KMS-11 (cell line): Measurements from ENCODE around the gene COQ9.

Source experiments
- H2AFZ ChIP-seq: fragments of 200-600 bp; sonication (generic); 2 replicates; pipeline ENCODE4 v1.6.1; 2016; ENCODE audit warnings: antibody characterized with exemption, mixed run types, low read depth
- H3K27ac ChIP-seq: fragments of 200-600 bp; sonication (generic); 2 replicates; pipeline ENCODE4 v1.6.1; 2016; ENCODE audit warnings: mild to moderate bottlenecking, mixed run types
- H3K27me3 ChIP-seq: fragments of 200-600 bp; sonication (generic); 2 replicates; pipeline ENCODE4 v1.6.1; 2017; ENCODE audit warnings: mild to moderate bottlenecking, low read depth, mixed run types, moderate library complexity; ENCODE audit not compliant: insufficient read depth
- H3K36me3 ChIP-seq: fragments of 200-600 bp; sonication (generic); 2 replicates; pipeline ENCODE4 v1.6.1; 2017; ENCODE audit warnings: mild to moderate bottlenecking, mixed run types; ENCODE audit not compliant: insufficient read depth
- H3K4me1 ChIP-seq: fragments of 200-600 bp; sonication (generic); 2 replicates; pipeline ENCODE4 v1.6.1; 2016; ENCODE audit warnings: mild to moderate bottlenecking, low read depth, mixed run types; ENCODE audit not compliant: poor library complexity, severe bottlenecking
- H3K4me2 ChIP-seq: fragments of 200-600 bp; sonication (generic); 2 replicates; pipeline ENCODE4 v1.7.0; 2016; ENCODE audit warnings: mild to moderate bottlenecking, mixed run types
- H3K4me3 ChIP-seq: fragments of 200-600 bp; sonication (generic); IDR thresholded peaks from 2 replicates; pipeline ENCODE4 v1.6.1; 2017; ENCODE audit warnings: low read depth, low read length, mixed read lengths; ENCODE audit not compliant: insufficient read depth
- H3K79me2 ChIP-seq: fragments of 200-600 bp; sonication (generic); 2 replicates; pipeline ENCODE4 v1.6.1; 2016; ENCODE audit warnings: low read depth, mixed run types; ENCODE audit not compliant: insufficient read depth
- H3K9ac ChIP-seq: fragments of 200-600 bp; sonication (generic); 2 replicates; pipeline ENCODE4 v1.6.1; 2016; ENCODE audit warnings: mild to moderate bottlenecking, mixed run types
- H4K20me1 ChIP-seq: fragments of 200-600 bp; sonication (generic); 2 replicates; pipeline ENCODE4 v1.6.1; 2016; ENCODE audit warnings: mild to moderate bottlenecking, mixed run types; ENCODE audit not compliant: insufficient read depth
- TF ChIP-seq, protein P1 (sequence below): fragments of 200-600 bp; sonication (generic); conservative IDR thresholded peaks from 2 replicates; pipeline ENCODE4 v1.6.1; 2017; ENCODE audit warnings: low read depth, mild to moderate bottlenecking, antibody characterized with exemption, low read length, moderate library complexity, mixed read lengths

The COQ9 gene

DNA sequence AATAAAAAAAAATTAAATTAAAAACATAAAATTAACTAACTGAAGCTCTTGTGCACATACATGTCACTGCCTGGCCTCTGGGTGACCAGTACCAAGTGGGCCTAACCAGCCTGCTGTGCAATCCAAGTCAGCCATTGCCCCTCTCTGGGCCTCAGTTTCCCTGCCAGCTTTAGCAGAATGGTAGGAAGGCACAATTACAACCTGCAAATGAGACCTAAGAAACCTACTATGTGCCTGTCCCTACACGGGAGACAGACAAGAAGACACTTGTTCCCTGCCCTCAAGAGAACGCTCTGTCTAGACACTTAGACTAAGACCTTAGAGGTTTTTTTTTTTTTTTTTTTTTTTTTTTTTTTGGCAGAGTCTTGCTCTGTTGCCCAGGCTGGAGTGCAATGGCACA lies 1.8 kb upstream of the COQ9 start:
- Histone ChIP-seq H3K9ac (no peak overlapping the region), H3K79me2 (peaks cover 48% of the 10 kb centered on the region), H3K4me2 (no peak overlapping the region)

DNA sequence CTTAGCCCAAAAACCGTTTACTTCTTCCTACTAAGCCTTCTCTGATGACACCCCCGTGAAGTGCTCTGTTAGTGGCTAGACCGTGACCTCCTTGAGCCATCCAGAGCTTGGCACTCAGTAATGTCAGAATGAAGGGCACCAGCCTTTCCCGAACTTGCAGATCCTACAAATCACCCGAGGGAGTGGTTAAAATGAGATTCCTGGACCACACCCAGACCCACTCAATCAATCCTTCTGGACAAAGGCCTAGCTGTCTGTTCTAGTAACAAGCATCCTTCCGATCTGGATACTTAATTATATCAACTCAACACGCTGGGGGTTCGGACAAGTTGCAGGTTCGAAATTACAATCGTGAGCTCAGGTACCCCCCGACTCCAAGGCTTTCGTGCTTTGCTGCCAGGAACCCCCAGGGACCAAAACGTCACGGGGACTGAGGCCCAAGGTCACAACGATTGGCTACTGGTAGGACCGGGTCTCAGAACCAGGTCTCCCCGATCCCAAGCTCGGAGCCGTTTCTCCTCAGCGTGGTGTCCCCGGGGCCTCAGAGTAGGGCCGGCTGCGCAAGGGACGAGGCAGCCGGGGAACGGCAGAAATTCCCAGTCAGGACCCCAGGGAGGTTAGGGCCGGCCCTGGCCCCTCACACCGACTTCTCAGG lies 621 bp upstream of the COQ9 start:
- Histone ChIP-seq H3K4me2 (peak overlapping the region; percentile 76), H3K36me3 (no peaks in the 10 kb centered on the region), H3K27me3 (no peaks in the 10 kb centered on the region), H2AFZ (peak overlapping the region; percentile 86), H3K79me2 (peaks cover 48% of the 10 kb centered on the region), H3K4me3 (peak overlapping the region; percentile 54), H3K4me1 (peaks cover 19% of the 10 kb centered on the region), H4K20me1 (no peaks in the 10 kb centered on the region), H3K9ac (peak overlapping the region; percentile 97), H3K27ac (peak overlapping the region; percentile 70)
- TF ChIP-seq, protein P1, sequence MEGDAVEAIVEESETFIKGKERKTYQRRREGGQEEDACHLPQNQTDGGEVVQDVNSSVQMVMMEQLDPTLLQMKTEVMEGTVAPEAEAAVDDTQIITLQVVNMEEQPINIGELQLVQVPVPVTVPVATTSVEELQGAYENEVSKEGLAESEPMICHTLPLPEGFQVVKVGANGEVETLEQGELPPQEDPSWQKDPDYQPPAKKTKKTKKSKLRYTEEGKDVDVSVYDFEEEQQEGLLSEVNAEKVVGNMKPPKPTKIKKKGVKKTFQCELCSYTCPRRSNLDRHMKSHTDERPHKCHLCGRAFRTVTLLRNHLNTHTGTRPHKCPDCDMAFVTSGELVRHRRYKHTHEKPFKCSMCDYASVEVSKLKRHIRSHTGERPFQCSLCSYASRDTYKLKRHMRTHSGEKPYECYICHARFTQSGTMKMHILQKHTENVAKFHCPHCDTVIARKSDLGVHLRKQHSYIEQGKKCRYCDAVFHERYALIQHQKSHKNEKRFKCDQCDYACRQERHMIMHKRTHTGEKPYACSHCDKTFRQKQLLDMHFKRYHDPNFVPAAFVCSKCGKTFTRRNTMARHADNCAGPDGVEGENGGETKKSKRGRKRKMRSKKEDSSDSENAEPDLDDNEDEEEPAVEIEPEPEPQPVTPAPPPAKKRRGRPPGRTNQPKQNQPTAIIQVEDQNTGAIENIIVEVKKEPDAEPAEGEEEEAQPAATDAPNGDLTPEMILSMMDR: no peak

More for the DNA sequence above, 1.8 kb upstream of the COQ9 start:
- TF ChIP-seq, protein P1: no peak
- no peaks in the 10 kb centered on the region; the same call in 1 of the 2 replicates for H3K36me3 ChIP-seq
- no peak overlapping the region for H2AFZ ChIP-seq
- peaks cover 19% of the 10 kb centered on the region for H3K4me1 ChIP-seq
- H4K20me1 ChIP-seq: no peaks in the 10 kb centered on the region
- H3K4me3 ChIP-seq: no peak overlapping the region
- H3K27me3 ChIP-seq: no peaks in the 10 kb centered on the region
- H3K27ac ChIP-seq: no peak overlapping the region

DNA sequence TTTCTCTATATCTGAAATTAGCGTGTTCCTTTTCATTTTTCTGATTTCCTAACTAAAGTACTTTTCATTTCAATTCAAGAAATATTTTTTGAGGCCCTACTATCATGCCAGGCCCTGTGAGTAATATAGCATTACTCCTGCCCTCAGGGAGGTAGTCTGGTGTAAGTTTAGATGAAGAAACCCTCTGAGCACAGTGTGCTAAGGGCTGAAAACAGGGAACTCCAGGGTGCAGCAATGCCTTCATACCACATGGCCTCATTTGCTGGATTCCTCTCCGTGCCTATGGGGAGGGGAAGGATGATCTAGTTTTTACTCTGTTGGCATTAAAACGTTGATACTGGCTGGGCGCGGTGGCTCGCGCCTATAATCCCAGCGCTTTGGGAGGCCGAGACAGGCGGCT lies 4.7 kb downstream of the COQ9 start:
- Histone ChIP-seq H2AFZ (no peak overlapping the region), H4K20me1 (no peaks in the 10 kb centered on the region), H3K27ac (no peak overlapping the region), H3K27me3 (no peaks in the 10 kb centered on the region), H3K4me1 (peaks cover 13% of the 10 kb centered on the region), H3K36me3 (no peaks in the 10 kb centered on the region), H3K4me2 (no peak overlapping the region), H3K79me2 (peaks cover 14% of the 10 kb centered on the region), H3K9ac (no peak overlapping the region), H3K4me3 (no peak overlapping the region)
- TF ChIP-seq, protein P1: no peak

DNA sequence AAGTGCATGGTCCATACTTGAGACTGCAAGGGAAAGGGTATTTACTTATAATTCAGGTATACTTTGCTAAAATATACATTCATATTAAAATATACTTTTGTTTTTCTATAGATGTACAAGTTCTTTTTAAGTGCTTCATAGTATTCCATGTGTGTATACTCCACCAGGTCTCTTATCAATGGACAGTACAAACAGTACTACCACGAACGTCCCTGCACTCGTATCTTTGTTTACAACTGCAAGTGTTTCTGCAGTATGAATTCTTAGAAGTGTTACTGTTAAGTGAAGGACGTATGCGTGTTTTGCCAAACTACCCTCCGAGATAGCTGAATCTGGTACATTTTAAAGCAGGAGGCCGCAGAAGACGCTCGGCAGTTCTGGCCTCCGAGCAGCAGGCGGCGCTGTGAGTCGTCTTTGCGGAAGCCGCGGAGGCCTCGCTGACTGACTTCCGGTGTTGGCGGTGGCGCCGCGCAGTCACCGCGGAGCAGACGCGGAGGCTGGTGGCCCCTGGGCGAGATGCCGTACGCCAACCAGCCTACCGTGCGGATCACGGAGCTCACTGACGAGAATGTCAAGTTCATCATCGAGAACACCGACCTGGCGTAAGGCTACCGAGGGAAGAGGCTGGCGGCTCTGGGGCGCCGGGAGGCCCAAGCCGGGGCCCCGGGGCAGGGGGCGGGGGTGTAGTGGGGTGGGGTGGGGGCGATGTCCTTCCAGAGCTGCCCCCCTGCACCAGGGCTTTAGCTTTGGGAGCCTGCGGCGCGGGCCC lies 15.1 kb downstream of the COQ9 start, which contains the start of gene POLR2C:
Gene POLR2C, plus strand, starts transcription at position 471 of the 769 bp plus-strand sequence. Its CDS starts 46 bp downstream, at position 517.
- TF ChIP-seq, protein P1: peak; percentile 71
- H3K36me3 ChIP-seq: no peaks in the 10 kb centered on the region
- peak within 1 kb of the TSS; percentile 61 for H3K4me2 ChIP-seq
- no peaks in the 10 kb centered on the region for H4K20me1 ChIP-seq
- 0 out of 2 replicates have a peak within 1 kb of the TSS, but pooled peaks have one; percentile 14 for H2AFZ ChIP-seq
- H3K4me1 ChIP-seq: peaks cover 6% of the 10 kb centered on the region
- H3K4me3 ChIP-seq: no peak within 1 kb of the TSS
- H3K9ac ChIP-seq: peak within 1 kb of the TSS; percentile 61; the same call in 1 of the 2 replicates
- H3K79me2 ChIP-seq: peaks cover 9% of the 10 kb centered on the region; the same call in 1 of the 2 replicates
- no peaks in the 10 kb centered on the region for H3K27me3 ChIP-seq
- H3K27ac ChIP-seq: no peak within 1 kb of the TSS
